Left renal pelvis (tissue), 4 donors: ENCODE measurements around the gene CDK15. TPM values are rescaled to one million over a fixed set of nuclear protein-coding genes. Genes with fewer than 3 reads are reported as not detected.

Experiments
- DNase-seq, 4 donors: peaks; one replicate each; pipeline ENCODE4 v3.0.0-alpha.2; 2013; ENCODE audit warnings: low read depth in 4 of 4, low spot score in 3 of 4
- polyA plus RNA-seq, 4 donors: library from polyadenylated mRNA; unstranded; fragments of 120-200 nt; gene quantifications; one replicate each; pipeline ENCODE4 v1.2.1, GENCODE V29; 2013; ENCODE audit not compliant: insufficient read length in 4 of 4

The CDK15 gene
- polyA plus RNA-seq, 4 donors: 1.0 to 3.5 (median 1.3) TPM

GRCh38 chr2:201931475-201931874 is 125.1 kb downstream of the CDK15 start:
- no peak for DNase-seq

GRCh38 chr2:201931951-201932350 is 125.6 kb downstream of the CDK15 start:
- DNase-seq: no peak

- no peak for DNase-seq
Observed at GRCh38 chr2:201932511-201932910, 126.2 kb downstream of the CDK15 start.

- DNase-seq: no peak
Observed at GRCh38 chr2:201933792-201934237, 127.5 kb downstream of the CDK15 start.

GRCh38 chr2:201936817-201937216 is 130.5 kb downstream of the CDK15 start:
- DNase-seq: no peak

- DNase-seq: no peak
Observed at GRCh38 chr2:201937343-201937742, 131.0 kb downstream of the CDK15 start.

- DNase-seq: no peak
Observed at GRCh38 chr2:201938156-201938775, 131.9 kb downstream of the CDK15 start.

GRCh38 chr2:201938781-201939180 is 132.4 kb downstream of the CDK15 start:
- DNase-seq: no peak

- DNase-seq: peak in 1 of 4 donors; percentile 75
Observed at GRCh38 chr2:201939453-201939941, 133.2 kb downstream of the CDK15 start.

- no peak for DNase-seq
Observed at GRCh38 chr2:201942531-201942930, 136.2 kb downstream of the CDK15 start.

Other genes starting within 250 kb of the CDK15 start
- 10 to 100 TPM; 43.4 to 60.0 (median 57.4) TPM for gene TMEM237, start 163.0 kb upstream of the CDK15 start, polyA plus RNA-seq
- under 1 TPM; 0.14 to 0.37 (median 0.22) TPM for gene MPP4, start 107.9 kb upstream of the CDK15 start, polyA plus RNA-seq
- gene ALS2, start 25.6 kb upstream of the CDK15 start, polyA plus RNA-seq: 10 to 100 TPM; 18.5 to 30.5 (median 26.7) TPM
- gene FZD7, start 227.3 kb downstream of the CDK15 start, polyA plus RNA-seq: 100 to 1,000 TPM in 1 of 4 donors, 10 to 100 TPM in 3; 63.2 to 131 (median 78.7) TPM